MG63 (cell line): Measurements from ENCODE around the gene SEPTIN11. TPM values are rescaled to one million over a fixed set of nuclear protein-coding genes. Genes with fewer than 3 reads are reported as not detected.

Experiments used
- DNase-seq: peaks from one replicate; pipeline ENCODE4 v3.0.0-alpha.2; 2020
- H3K27me3 ChIP-seq: fragments of 250-450 bp; sonication (Bioruptor Pico); 2 replicates; pipeline ENCODE4 v1.5.1; 2020; ENCODE audit warnings: mild to moderate bottlenecking, moderate library complexity
- H3K36me3 ChIP-seq: fragments of 250-450 bp; sonication (Bioruptor Pico); 2 replicates; pipeline ENCODE4 v1.5.1; 2020; ENCODE audit warnings: mild to moderate bottlenecking, moderate library complexity
- H3K4me3 ChIP-seq: fragments of 250-450 bp; sonication (Bioruptor Pico); 2 replicates; pipeline ENCODE4 v1.5.1; 2020; ENCODE audit warnings: mild to moderate bottlenecking, moderate library complexity
- H3K9me3 ChIP-seq: fragments of 250-450 bp; sonication (Bioruptor Pico); 2 replicates; pipeline ENCODE4 v1.5.1; 2020; ENCODE audit warnings: mild to moderate bottlenecking, moderate library complexity
- total RNA-seq: library from RNA; depleted of rRNA; stranded (reverse); fragments of >200 nt; shearing (Covaris generic); gene quantifications from 2 replicates; pipeline ENCODE4 v1.2.3, GENCODE V29; 2014; ENCODE audit warnings: low replicate concordance; rRNA removed

The SEPTIN11 gene
- 20.5 and 23.0 TPM in 2 replicates for total RNA-seq

DNA sequence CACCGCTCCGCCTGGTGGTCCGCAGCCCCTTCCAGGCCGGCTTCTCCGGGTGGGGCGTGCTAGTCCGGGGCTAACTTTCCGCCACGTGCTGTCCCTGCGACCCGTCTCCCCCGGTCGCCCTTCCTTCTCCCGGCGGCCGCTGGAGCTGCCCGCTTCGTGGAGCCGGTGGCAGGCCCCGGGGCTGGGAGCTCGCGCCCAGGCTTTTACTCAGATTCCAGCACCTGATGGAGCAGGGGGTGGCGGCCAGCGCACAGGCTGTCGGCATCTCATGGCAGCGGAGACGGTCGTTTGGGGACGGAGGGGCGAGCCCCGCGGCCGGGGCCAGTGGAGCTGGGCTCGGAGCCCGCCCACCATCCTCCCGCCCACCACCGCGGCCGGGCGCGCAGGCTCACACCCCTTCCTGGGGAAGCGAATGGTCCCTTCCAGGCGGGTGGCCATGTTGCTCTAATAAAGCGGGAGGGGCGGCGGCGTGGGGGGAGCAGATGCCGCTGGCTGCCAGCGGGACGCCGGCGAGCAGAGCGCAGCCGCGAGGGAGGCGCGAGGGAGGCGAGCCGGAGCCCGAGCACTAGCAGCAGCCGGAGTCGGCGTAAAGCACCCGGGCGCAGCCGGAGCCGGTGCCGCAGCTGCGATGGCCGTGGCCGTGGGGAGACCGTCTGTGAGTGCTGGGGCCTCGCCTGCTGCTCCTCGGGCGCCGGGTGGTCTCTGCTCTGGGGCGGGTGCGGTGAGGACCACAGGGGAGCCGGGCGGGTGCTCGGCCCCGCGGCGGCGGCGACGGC lies at the start of gene SEPTIN11:
Gene SEPTIN11, plus strand, starts transcription at position 477 of the 776 bp plus-strand sequence. Its CDS starts 152 bp downstream, at position 629.
- Histone ChIP-seq H3K27me3 (no peaks in the 10 kb centered on the region), H3K9me3 (no peaks in the 10 kb centered on the region), H3K36me3 (peaks cover 8% of the 10 kb centered on the region), H3K4me3 (peak within 1 kb of the TSS; percentile 77)
- DNase-seq = peak; percentile 91

GRCh38 chr4:76902233-76902890 lies 47.2 kb upstream of the SEPTIN11 start:
- Histone ChIP-seq H3K9me3 (no peaks in the 10 kb centered on the region), H3K27me3 (0 out of 2 replicates have a peak, but pooled peaks cover 3% of the 10 kb centered on the region), H3K36me3 (no peaks in the 10 kb centered on the region), H3K4me3 (no peak overlapping the region)
- DNase-seq = no peak

DNA sequence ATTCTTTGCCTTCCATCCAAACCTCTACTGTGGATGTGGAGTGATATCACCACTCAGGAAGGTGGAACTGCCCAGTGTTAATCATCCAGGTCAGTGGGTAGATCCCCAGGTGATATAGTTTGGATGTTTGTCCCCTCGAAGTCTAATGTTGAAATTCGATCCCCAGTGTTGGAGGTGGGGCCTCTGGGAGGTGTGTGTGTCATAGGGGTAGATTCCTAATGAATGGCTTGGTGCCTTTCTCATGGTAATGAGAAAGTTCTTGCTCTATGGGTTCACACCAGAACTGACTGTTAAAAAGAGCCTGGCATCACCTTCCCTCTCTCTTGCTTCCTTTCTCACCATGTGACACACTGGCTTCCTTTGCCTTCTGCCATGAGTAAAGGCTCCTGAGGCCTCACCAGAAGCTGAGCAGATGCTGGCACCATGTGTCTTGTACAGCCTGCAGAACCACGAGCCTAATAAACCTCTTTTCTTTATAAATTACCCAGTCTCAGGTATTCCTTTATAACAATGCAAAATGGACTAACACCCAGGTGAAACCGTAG lies 44.8 kb upstream of the SEPTIN11 start:
- no peaks in the 10 kb centered on the region for H3K36me3 ChIP-seq
- no peaks in the 10 kb centered on the region for H3K9me3 ChIP-seq
- DNase-seq = no peak
- no peaks in the 10 kb centered on the region for H3K27me3 ChIP-seq
- no peak overlapping the region for H3K4me3 ChIP-seq

- Histone ChIP-seq H3K4me3 (no peak overlapping the region), H3K27me3 (no peaks in the 10 kb centered on the region), H3K36me3 (no peaks in the 10 kb centered on the region), H3K9me3 (no peaks in the 10 kb centered on the region)
- DNase-seq = no peak
These were observed 44.0 kb upstream of the SEPTIN11 start for GRCh38 chr4:76905521-76905920.

DNA sequence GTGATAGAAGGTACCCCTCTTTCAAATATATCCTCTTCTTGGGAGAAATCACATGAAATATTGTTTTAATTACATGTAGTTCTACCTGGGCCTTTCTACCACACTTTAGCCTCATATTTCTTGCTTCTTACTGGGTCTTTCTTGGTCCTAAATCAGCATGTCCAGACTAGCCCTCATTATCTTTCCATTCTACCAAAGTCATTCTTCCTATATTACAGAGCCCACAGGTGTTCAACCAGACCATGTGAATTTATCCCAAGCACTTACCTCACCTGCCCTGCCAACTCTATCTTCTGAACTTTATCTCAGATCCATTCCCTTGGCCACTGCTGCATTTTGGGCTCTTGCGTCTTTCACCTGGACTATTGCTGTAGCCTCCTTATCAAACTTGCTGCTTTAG lies 39.8 kb upstream of the SEPTIN11 start:
- no peaks in the 10 kb centered on the region for H3K36me3 ChIP-seq
- H3K9me3 ChIP-seq = no peaks in the 10 kb centered on the region
- no peak overlapping the region for H3K4me3 ChIP-seq
- H3K27me3 ChIP-seq = no peaks in the 10 kb centered on the region
- no peak for DNase-seq

GRCh38 chr4:76920715-76921114 lies 28.8 kb upstream of the SEPTIN11 start:
- no peak overlapping the region for H3K4me3 ChIP-seq
- H3K9me3 ChIP-seq = no peaks in the 10 kb centered on the region
- DNase-seq = no peak
- no peaks in the 10 kb centered on the region for H3K36me3 ChIP-seq
- no peaks in the 10 kb centered on the region for H3K27me3 ChIP-seq

GRCh38 chr4:76923619-76924357 lies 25.8 kb upstream of the SEPTIN11 start:
- Histone ChIP-seq H3K36me3 (no peaks in the 10 kb centered on the region), H3K27me3 (no peaks in the 10 kb centered on the region), H3K4me3 (no peak overlapping the region), H3K9me3 (no peaks in the 10 kb centered on the region)
- no peak for DNase-seq

- Histone ChIP-seq H3K27me3 (no peaks in the 10 kb centered on the region), H3K4me3 (no peak overlapping the region), H3K36me3 (no peaks in the 10 kb centered on the region), H3K9me3 (no peaks in the 10 kb centered on the region)
- DNase-seq = no peak
These were observed 22.7 kb upstream of the SEPTIN11 start for GRCh38 chr4:76926841-76927240.

- no peaks in the 10 kb centered on the region for H3K27me3 ChIP-seq
- no peak for DNase-seq
- H3K36me3 ChIP-seq = no peaks in the 10 kb centered on the region
- H3K4me3 ChIP-seq = no peak overlapping the region
- H3K9me3 ChIP-seq = no peaks in the 10 kb centered on the region
These were observed 18.9 kb upstream of the SEPTIN11 start for GRCh38 chr4:76930685-76931084.

DNA sequence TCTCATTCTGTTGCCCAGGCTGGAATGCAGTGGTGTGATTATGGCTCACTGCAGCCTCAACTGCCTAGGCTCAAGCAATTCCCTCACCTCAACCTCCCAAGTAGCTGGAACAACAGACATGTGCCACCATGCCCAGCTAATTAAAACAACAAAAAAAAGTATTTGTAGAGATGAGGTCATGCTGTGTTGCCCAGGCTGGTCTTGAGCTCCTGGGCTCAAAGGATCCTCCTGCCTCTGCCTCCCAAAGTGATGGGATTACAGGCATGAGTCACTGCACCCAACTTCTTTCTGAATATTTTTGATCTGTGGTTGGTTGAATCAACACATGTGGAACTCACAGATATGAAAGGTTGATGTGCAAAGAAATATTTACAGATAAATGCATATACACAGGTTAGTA lies 18.5 kb upstream of the SEPTIN11 start:
- Histone ChIP-seq H3K27me3 (no peaks in the 10 kb centered on the region), H3K9me3 (no peaks in the 10 kb centered on the region), H3K36me3 (no peaks in the 10 kb centered on the region), H3K4me3 (no peak overlapping the region)
- peak; percentile 9 for DNase-seq

DNA sequence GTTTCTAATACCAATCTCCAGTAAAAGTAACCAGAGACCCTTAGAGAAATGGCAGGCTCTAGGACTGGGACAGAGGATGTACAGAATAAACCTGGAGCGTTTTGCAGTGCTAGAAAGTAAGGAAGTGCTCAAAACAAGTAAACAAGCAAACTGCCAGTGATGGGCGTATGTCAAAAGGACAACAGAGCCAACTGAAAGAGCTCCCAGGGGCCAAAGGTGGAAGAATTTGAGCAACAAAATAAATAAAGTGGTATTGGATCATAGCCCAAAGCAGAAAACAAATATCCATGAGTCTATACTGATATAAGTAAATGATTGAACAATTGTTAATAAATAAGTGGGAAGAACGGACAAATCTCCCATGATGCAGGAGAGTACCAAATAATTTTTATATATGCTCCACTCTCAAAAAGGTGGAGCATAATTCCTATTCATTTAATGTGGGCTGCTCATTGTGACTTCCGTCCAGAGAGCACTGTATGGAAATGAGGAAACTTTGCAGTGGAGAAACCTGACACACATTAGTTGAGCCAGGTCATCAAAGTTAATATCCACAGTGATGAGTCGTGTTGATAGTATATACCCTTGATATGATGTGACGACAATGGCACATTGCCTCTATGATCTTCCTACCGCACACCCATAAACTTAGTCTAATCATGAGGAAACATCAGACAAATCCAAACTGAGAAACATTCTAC lies 17.8 kb upstream of the SEPTIN11 start:
- no peak for DNase-seq
- no peaks in the 10 kb centered on the region for H3K27me3 ChIP-seq
- H3K9me3 ChIP-seq = no peaks in the 10 kb centered on the region
- H3K36me3 ChIP-seq = no peaks in the 10 kb centered on the region
- H3K4me3 ChIP-seq = no peak overlapping the region

DNA sequence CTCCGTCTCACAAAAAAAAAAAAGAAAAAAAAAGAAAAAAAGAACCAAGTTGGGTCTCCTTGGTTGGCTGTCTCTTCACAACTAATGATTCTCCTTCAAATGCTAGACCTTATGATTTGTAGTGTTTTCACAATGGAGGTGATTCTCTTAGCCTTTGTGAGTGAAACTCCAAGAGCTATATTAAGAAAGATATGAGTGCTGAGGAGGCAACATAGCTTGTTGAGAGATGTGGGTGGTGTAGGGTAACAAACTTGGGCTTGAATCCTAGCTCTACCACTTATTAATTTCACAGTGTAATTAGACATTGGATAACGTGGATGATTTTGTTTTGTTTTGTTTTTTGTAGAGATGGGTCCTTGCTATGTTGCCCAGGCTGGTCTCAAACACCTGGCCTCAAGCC lies 10.4 kb upstream of the SEPTIN11 start:
- Histone ChIP-seq H3K4me3 (no peak overlapping the region), H3K36me3 (peaks cover 3% of the 10 kb centered on the region; the same call in 1 of the 2 replicates), H3K27me3 (no peaks in the 10 kb centered on the region), H3K9me3 (no peaks in the 10 kb centered on the region)
- DNase-seq = no peak

GRCh38 chr4:76943129-76943620 lies 6.4 kb upstream of the SEPTIN11 start:
- no peaks in the 10 kb centered on the region for H3K9me3 ChIP-seq
- H3K36me3 ChIP-seq = peaks cover 3% of the 10 kb centered on the region; the same call in 1 of the 2 replicates
- H3K27me3 ChIP-seq = no peaks in the 10 kb centered on the region
- DNase-seq = no peak
- H3K4me3 ChIP-seq = no peak overlapping the region

DNA sequence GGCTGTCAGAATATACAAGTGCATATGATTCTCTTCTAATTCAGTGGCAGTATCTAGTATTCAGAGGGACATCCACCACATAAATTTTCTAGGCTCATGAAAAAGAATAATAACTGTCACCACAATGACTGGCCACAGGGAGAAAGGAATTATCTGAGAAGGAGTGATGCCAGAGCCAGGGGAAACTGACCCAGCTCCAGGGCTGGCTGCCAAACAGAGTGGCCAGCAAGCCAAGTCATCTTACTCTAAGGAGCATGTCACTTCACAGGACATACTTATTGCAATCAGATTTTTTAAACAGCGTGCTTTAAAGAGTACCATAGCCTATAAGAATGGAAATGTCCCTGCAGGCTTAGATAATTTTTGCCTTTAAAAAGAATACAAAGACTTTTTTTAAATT lies 5.8 kb upstream of the SEPTIN11 start:
- H3K9me3 ChIP-seq = no peaks in the 10 kb centered on the region
- H3K27me3 ChIP-seq = no peaks in the 10 kb centered on the region
- no peak overlapping the region for H3K4me3 ChIP-seq
- H3K36me3 ChIP-seq = peaks cover 3% of the 10 kb centered on the region; the same call in 1 of the 2 replicates
- peak; percentile 9 for DNase-seq

DNA sequence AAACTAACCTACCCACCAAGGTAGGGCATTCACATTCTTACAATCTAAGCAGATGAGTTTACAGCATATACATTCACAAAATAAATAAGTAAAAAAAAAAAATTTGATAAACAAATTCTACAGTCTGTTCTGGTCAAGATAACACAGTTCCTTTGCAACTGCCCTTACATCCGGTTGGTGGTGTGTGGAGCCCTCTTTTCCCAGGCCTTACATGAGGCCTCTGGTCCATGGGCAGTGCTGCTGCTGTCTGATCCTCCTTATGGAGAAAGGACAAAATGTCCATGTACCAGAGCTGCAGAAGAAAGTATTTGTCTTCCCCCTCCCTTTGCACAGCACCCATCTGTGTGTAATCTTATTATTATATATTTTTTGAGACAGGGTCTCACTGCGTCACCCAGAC lies 2.2 kb upstream of the SEPTIN11 start:
- H3K36me3 ChIP-seq = peaks cover 3% of the 10 kb centered on the region; the same call in 1 of the 2 replicates
- DNase-seq = no peak

More for the DNA sequence above, 2.2 kb upstream of the SEPTIN11 start:
- Histone ChIP-seq H3K4me3 (no peak overlapping the region), H3K9me3 (no peaks in the 10 kb centered on the region), H3K27me3 (no peaks in the 10 kb centered on the region)
